ENCODE results near the gene JPT2.
"Not testable (repeated sequence)": the region's sequence is repeated elsewhere in the genome, so short reads cannot be mapped to it uniquely, and the experiment has no call there.

DNA sequence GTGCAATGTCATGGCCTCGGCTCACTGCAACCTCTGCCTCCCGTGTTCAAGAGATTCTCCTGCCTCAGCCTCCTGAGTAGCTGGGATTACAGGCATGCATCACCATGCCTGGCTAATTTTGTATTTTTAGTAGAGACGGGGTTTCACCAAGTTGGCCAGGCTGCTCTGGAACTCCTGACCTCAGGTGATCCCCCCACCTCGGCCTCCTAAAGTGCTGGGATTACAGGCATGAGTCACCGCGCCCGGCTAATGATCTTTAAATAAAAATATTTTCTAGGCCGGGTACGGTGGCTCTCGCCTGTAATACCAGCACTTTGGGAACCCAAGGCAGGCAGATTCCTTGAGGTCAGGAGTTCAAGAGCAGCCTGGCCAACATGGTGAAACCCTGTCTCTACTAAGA, 40.2 kb downstream of the JPT2 start:
- TF ChIP-seq, protein P1, sequence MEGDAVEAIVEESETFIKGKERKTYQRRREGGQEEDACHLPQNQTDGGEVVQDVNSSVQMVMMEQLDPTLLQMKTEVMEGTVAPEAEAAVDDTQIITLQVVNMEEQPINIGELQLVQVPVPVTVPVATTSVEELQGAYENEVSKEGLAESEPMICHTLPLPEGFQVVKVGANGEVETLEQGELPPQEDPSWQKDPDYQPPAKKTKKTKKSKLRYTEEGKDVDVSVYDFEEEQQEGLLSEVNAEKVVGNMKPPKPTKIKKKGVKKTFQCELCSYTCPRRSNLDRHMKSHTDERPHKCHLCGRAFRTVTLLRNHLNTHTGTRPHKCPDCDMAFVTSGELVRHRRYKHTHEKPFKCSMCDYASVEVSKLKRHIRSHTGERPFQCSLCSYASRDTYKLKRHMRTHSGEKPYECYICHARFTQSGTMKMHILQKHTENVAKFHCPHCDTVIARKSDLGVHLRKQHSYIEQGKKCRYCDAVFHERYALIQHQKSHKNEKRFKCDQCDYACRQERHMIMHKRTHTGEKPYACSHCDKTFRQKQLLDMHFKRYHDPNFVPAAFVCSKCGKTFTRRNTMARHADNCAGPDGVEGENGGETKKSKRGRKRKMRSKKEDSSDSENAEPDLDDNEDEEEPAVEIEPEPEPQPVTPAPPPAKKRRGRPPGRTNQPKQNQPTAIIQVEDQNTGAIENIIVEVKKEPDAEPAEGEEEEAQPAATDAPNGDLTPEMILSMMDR (IDR thresholded peaks at IDR 0.05): not testable (repeated sequence)
- not testable (repeated sequence) for TF ChIP-seq POLR2A (IDR thresholded peaks at IDR 0.05)
